HepG2 (cell line): ENCODE data around the gene IGFLR1. TPM values are rescaled to one million over a fixed set of nuclear protein-coding genes. Genes with fewer than 3 reads are reported as not detected.

ENCODE experiments used
- ATAC-seq: fragments of 200-7000 bp; cut with Tn5 transposase; 3 replicates; pipeline ENCODE4 v1.9.1; 2020; ENCODE audit warnings: mild to moderate bottlenecking, moderate library complexity
- BruUV-seq: library from RNA; stranded (reverse); fragments of 400-500 nt; replicated peaks from 2 replicates; lab custom pipeline; 2021; lab: Mats Ljungman, UMichigan
- CTCF ChIA-PET: fragments of 300-600 bp; formaldehyde crosslinking; extraction: SDS; loops from one replicate; lab custom pipeline; 2021; ENCODE audit warnings: low total read pairs, inconsistent platforms, low intra/inter-chr PET ratio; lab: Yijun Ruan, JAX
- POLR2A ChIA-PET: fragments of 350-600 bp; sonication (Branson Sonifier 250); formaldehyde crosslinking; loops from one replicate; lab custom pipeline; 2020; ENCODE audit warnings: antibody characterized with exemption, inconsistent platforms; lab: Yijun Ruan, JAX
- DNase-seq: peaks from one replicate; pipeline ENCODE4 v3.0.0-alpha.2; 2015; ENCODE audit warnings: low spot score
- FAIRE-seq: peaks from 3 replicates; lab custom pipeline; 2011; peaks lifted over from hg19 to GRCh38; lab: Jason Lieb, UNC
- H2AFZ ChIP-seq: one replicate; pipeline ENCODE4 v1.6.1; 2011; ENCODE audit warnings: low read length, inconsistent platforms
- H3K27ac ChIP-seq: fragments of 300-600 bp; 3 replicates; pipeline ENCODE4 v1.8.0; 2011; ENCODE audit warnings: mixed run types, mild to moderate bottlenecking, mixed read lengths, low read length, inconsistent platforms; ENCODE audit not compliant: insufficient read depth; ENCODE audit errors: extremely low read length
- H3K27me3 ChIP-seq, 2 experiments: fragments of 200-600 bp in 1 of 2; 2 replicates in 1 of 2; 3 replicates in 1 of 2; pipeline versions ENCODE4 v1.6.0 to v1.8.0; 2011; ENCODE audit warnings: low read length in 2 of 2, mild to moderate bottlenecking in 2 of 2, moderate library complexity in 2 of 2, inconsistent platforms in 1 of 2; ENCODE audit not compliant: insufficient read depth in 2 of 2, control insufficient read depth in 1 of 2
- H3K36me3 ChIP-seq, 2 experiments: fragments of 200-600 bp in 1 of 2; replicated peaks in 1 of 2; 2 replicates in 1 of 2; 3 replicates in 1 of 2; pipeline versions ENCODE4 v1.5.1 to v1.8.0; 2011; ENCODE audit warnings: low read length in 2 of 2, inconsistent platforms in 1 of 2; ENCODE audit not compliant: insufficient read depth in 2 of 2, control insufficient read depth in 1 of 2
- H3K4me1 ChIP-seq: 2 replicates; pipeline ENCODE4 v1.5.1; 2012; ENCODE audit warnings: low read length, inconsistent platforms; ENCODE audit not compliant: insufficient read depth
- H3K4me2 ChIP-seq: 2 replicates; pipeline ENCODE4 v1.6.0; 2011; ENCODE audit warnings: low read depth, low read length, inconsistent platforms
- H3K4me3 ChIP-seq, 3 experiments: fragments of 200-600 bp in 1 of 3; sonication (generic), shearing (Covaris generic) in 1 of 3; replicated peaks in 1 of 3; 2 replicates each; pipeline ENCODE4 v1.5.1; 2011 to 2016; ENCODE audit warnings: low read length in 3 of 3, inconsistent platforms in 2 of 3, low read depth in 2 of 3, mild to moderate bottlenecking in 2 of 3, control low read depth in 1 of 3, mixed read lengths in 1 of 3; ENCODE audit not compliant: insufficient read depth in 1 of 3
- H3K79me2 ChIP-seq: one replicate; pipeline ENCODE4 v1.6.1; 2011; ENCODE audit warnings: low read length, inconsistent platforms; ENCODE audit not compliant: insufficient read depth
- H3K9ac ChIP-seq: 2 replicates; pipeline ENCODE4 v1.6.0; 2011; ENCODE audit warnings: mild to moderate bottlenecking, low read depth, low read length, inconsistent platforms; ENCODE audit not compliant: insufficient read depth
- H3K9me3 ChIP-seq: 2 replicates; pipeline ENCODE4 v1.5.1; 2012; ENCODE audit warnings: mild to moderate bottlenecking, low read length
- H4K20me1 ChIP-seq: 2 replicates; pipeline ENCODE4 v1.6.0; 2011; ENCODE audit warnings: inconsistent platforms, mild to moderate bottlenecking, low read length, moderate library complexity; ENCODE audit not compliant: insufficient read depth
- ATF7 ChIP-seq, 2 experiments: fragments of 450-650 bp in 1 of 2; sonication (generic) in 1 of 2; formaldehyde crosslinking in 1 of 2; IDR thresholded peaks; 2 replicates each; pipeline versions ENCODE4 v1.4.0 to v1.6.1; 2016 to 2020; ENCODE audit warnings: antibody characterized with exemption in 1 of 2, mild to moderate bottlenecking in 1 of 2, missing genetic modification reagents in 1 of 2
- HDAC6 ChIP-seq: fragments of 200-600 bp; sonication (generic); IDR thresholded peaks from 2 replicates; pipeline ENCODE4 v1.7.0; 2017; ENCODE audit warnings: mild to moderate bottlenecking, antibody characterized with exemption, low read length, low read depth
- NR2F6 ChIP-seq, 2 experiments: IDR thresholded peaks; 2 replicates each; pipeline ENCODE4 v1.6.1; 2016; ENCODE audit warnings: antibody characterized with exemption in 1 of 2, mild to moderate bottlenecking in 1 of 2
- PRDM4 ChIP-seq: sonication (generic); formaldehyde crosslinking; IDR thresholded peaks from 2 replicates; pipeline ENCODE4 v1.9.0; 2021; ENCODE audit warnings: missing genetic modification reagents, borderline replicate concordance
- RBFOX2 ChIP-seq: fragments of 200-400 bp; formaldehyde crosslinking; IDR thresholded peaks from 2 replicates; pipeline ENCODE4 v1.6.1; 2017; ENCODE audit warnings: low read depth, mild to moderate bottlenecking, low read length
- SAP130 ChIP-seq: IDR thresholded peaks from 2 replicates; pipeline ENCODE4 v1.6.1; 2016; ENCODE audit warnings: low read depth
- TFAP4 ChIP-seq: sonication (generic); IDR thresholded peaks from 2 replicates; pipeline ENCODE4 v1.6.1; 2016; ENCODE audit warnings: low read depth, borderline replicate concordance
- ZBTB20 ChIP-seq: sonication (generic); formaldehyde crosslinking; IDR thresholded peaks from 2 replicates; pipeline ENCODE4 v1.8.1; 2023; ENCODE audit warnings: missing genetic modification reagents, low read depth, mild to moderate bottlenecking, borderline replicate concordance
- ZFP36 ChIP-seq: fragments of 150-350 bp; IDR thresholded peaks from 2 replicates; pipeline ENCODE4 v1.6.1; 2018; ENCODE audit warnings: borderline replicate concordance, low read length, low read depth; ENCODE audit not compliant: partially characterized antibody
- ZNF124 ChIP-seq: sonication (generic); formaldehyde crosslinking; IDR thresholded peaks from 2 replicates; pipeline ENCODE4 v1.4.0; 2020; ENCODE audit warnings: missing genetic modification reagents
- ZNF263 ChIP-seq: sonication (generic); formaldehyde crosslinking; IDR thresholded peaks from 2 replicates; pipeline ENCODE4 v1.4.0; 2020; ENCODE audit warnings: missing genetic modification reagents
- WGBS: methylation state at CpG from one replicate; pipeline ENCODE4 v1.1.6; 2017; ENCODE audit warnings: low lambda C conversion rate; 5-methylcytosine and 5-hydroxymethylcytosine counted together
- in situ Hi-C: cut with HindIII; loops from 2 replicates; pipeline ENCODE4 v1.10.0; 2017; ENCODE audit warnings: low pct_unique_long_range_greater_than_20kb; ENCODE audit not compliant: extremely low pct_ligation_motif_present
- intact Hi-C: fragments of 100-400 bp; cut with micrococcal nuclease; formaldehyde crosslinking; loops from one replicate; pipeline ENCODE4 v1.10.0; 2022; ENCODE audit not compliant: unreplicated experiment
- polyA plus RNA-seq, 8 experiments: library from polyadenylated mRNA; depleted of rRNA in 3 of 8; stranded (reverse) in 7 of 8; unstranded in 1 of 8; fragments of >200 nt; fragmentation: Illumina TruSeq in 4 of 8; extraction: Trizol in 4 of 8; gene quantifications; 2 replicates each; pipeline versions ENCODE4 v1.2.1 to v1.2.3, GENCODE V29; 2011 to 2016; ENCODE audit warnings: low read depth in 4 of 8, missing spikeins in 1 of 8, mixed read lengths in 1 of 8; ENCODE audit not compliant: insufficient read depth in 1 of 8
- total RNA-seq, 5 experiments: library from RNA; depleted of rRNA; stranded (reverse); fragments of >200 nt; fragmentation: Illumina TruSeq; extraction: Trizol; gene quantifications; 2 replicates each; pipeline ENCODE4 v1.2.3, GENCODE V29; 2016; ENCODE audit warnings: low read depth in 1 of 5
- TF ChIP-seq, protein P1 (sequence below): IDR thresholded peaks from 2 replicates; pipeline ENCODE4 v1.6.1; 2016; ENCODE audit warnings: mild to moderate bottlenecking, missing biosample characterization, missing genetic modification reagents
- TF ChIP-seq, protein P2 (sequence below): sonication (generic); formaldehyde crosslinking; IDR thresholded peaks from 2 replicates; pipeline ENCODE4 v1.4.0; 2020; ENCODE audit warnings: missing genetic modification reagents

Gene IGFLR1
- total and polyA plus RNA-seq, 2 of the 13 experiments (the other 11 are each of a cell fraction or from before 2014, with no cell fraction given): 5.4 to 8.9 TPM

GRCh38 chr19:35756377-35757230 is 14.4 kb upstream of the IGFLR1 start, which contains the start of gene HSPB6 (continued):
- TF ChIP-seq ZBTB20 (CRISPR knock-in tag) (no peak), HDAC6 (no peak), SAP130 (CRISPR knock-in tag) (no peak), ZNF124 (CRISPR knock-in tag) (no peak), NR2F6 (IDR thresholded peaks at IDR 0.05) (no peak), NR2F6 (CRISPR knock-in tag; IDR thresholded peaks at IDR 0.05) (no peak)

DNA sequence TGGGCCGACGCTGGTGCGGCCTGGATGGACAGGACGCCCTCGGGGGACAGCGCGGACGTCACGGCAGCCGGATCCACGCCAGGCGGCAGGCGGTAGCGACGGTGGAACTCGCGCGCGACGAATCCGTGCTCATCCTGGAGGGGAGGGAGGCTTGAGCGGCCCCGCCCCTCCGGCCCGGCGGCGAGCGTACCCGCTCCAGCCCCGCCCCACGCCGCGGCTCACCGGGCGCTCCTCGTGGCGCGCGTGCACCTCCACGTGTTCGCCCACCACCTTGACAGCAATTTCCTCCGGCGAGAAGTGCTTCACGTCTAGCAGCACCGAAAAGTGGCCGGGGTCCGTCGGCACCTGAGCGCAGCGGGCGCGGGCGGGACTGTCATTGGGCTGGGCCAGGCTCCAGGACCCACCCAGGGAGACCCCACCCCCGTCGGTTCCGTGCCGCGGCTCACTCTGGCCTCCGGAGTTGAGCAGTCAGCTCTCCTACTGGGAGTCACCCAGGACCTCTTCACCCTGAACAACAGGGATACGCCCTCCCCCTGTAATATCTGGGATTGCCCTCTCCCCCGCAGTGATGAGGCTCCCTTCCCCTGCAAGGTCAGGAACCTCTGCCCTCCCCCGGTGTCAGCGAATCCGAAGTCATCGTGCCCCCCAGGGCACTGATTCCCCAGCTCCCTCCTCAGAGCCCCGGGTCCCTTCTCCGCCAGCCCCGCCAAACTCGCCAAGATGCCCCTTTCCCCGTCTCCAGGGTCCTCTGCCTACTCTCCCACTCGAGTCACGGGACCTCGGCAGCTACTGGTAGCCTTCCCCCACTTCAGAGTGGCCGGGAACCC is 13.5 kb upstream of the IGFLR1 start:
- POLR2A ChIA-PET: interaction anchor here (1.3 kb wide), 1 partner anchor 16 kb away, joined by 5 read pairs; no protein-coding TSS in a partner anchor
- TF ChIP-seq, protein P1, sequence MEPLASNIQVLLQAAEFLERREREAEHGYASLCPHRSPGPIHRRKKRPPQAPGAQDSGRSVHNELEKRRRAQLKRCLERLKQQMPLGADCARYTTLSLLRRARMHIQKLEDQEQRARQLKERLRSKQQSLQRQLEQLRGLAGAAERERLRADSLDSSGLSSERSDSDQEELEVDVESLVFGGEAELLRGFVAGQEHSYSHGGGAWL (CRISPR knock-in tag): no peak
- TF ChIP-seq ZFP36: no peak
- TF ChIP-seq ATF7 (IDR thresholded peaks at IDR 0.05): no peak
- TF ChIP-seq ATF7 (CRISPR knock-in tag; IDR thresholded peaks at IDR 0.05): no peak
- TF ChIP-seq TFAP4: no peak
- TF ChIP-seq RBFOX2: 0 out of 2 replicates have a peak, but pooled peaks have one; percentile 47
- TF ChIP-seq ZNF263 (CRISPR knock-in tag): no peak
- no peak for TF ChIP-seq PRDM4 (CRISPR knock-in tag)
- TF ChIP-seq, protein P2, sequence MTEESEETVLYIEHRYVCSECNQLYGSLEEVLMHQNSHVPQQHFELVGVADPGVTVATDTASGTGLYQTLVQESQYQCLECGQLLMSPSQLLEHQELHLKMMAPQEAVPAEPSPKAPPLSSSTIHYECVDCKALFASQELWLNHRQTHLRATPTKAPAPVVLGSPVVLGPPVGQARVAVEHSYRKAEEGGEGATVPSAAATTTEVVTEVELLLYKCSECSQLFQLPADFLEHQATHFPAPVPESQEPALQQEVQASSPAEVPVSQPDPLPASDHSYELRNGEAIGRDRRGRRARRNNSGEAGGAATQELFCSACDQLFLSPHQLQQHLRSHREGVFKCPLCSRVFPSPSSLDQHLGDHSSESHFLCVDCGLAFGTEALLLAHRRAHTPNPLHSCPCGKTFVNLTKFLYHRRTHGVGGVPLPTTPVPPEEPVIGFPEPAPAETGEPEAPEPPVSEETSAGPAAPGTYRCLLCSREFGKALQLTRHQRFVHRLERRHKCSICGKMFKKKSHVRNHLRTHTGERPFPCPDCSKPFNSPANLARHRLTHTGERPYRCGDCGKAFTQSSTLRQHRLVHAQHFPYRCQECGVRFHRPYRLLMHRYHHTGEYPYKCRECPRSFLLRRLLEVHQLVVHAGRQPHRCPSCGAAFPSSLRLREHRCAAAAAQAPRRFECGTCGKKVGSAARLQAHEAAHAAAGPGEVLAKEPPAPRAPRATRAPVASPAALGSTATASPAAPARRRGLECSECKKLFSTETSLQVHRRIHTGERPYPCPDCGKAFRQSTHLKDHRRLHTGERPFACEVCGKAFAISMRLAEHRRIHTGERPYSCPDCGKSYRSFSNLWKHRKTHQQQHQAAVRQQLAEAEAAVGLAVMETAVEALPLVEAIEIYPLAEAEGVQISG (CRISPR knock-in tag): no peak

More for the DNA sequence above, 13.5 kb upstream of the IGFLR1 start:
- WGBS: 97% methylated on average over 39 of the region's 74 CpGs
- no peak overlapping the region for H3K4me3 ChIP-seq
- FAIRE-seq (no peak), DNase-seq (no peak), ATAC-seq (no peak)
- BruUV-seq: no TSS peak
- no peak overlapping the region for H3K27ac ChIP-seq
- CTCF ChIA-PET: no interaction called here
- H3K4me2 ChIP-seq: no peak overlapping the region
- peaks cover 3 to 24% of the 10 kb centered on the region in 2 experiments; a peak in 3 of 5 replicates for H3K36me3 ChIP-seq
- peaks cover 20% of the 10 kb centered on the region for H3K4me1 ChIP-seq
- H3K79me2 ChIP-seq: peaks cover 6% of the 10 kb centered on the region
- no peak overlapping the region for H3K9ac ChIP-seq
- intact Hi-C loops: no loop called here
- no peak overlapping the region for H2AFZ ChIP-seq
- no peaks in the 10 kb centered on the region for H4K20me1 ChIP-seq
- in situ Hi-C loops: no loop called here
- H3K9me3 ChIP-seq: no peaks in the 10 kb centered on the region
- H3K27me3 ChIP-seq: no peaks in the 10 kb centered on the region
